WTC11 (cell line): Measurements from ENCODE around the gene CELF4.

ENCODE experiments used
- CTCF ChIP-seq: fragments of 200-600 bp; IDR thresholded peaks from 2 replicates; pipeline ENCODE4 v1.8.0; 2022; ENCODE audit warnings: antibody characterized with exemption
- NR2C2 ChIP-seq: sonication (generic); formaldehyde crosslinking; IDR thresholded peaks from 2 replicates; pipeline ENCODE4 v1.8.0; 2022; ENCODE audit warnings: mild to moderate bottlenecking, missing genetic modification reagents
- RELA ChIP-seq: sonication (generic); formaldehyde crosslinking; IDR thresholded peaks from 2 replicates; pipeline ENCODE4 v1.8.1; 2022; ENCODE audit warnings: missing genetic modification reagents, mild to moderate bottlenecking, borderline replicate concordance
- SP1 ChIP-seq: sonication (generic); formaldehyde crosslinking; conservative IDR thresholded peaks from 2 replicates; pipeline ENCODE4 v1.8.1; 2022; ENCODE audit warnings: missing genetic modification reagents
- ZSCAN18 ChIP-seq: fragments of 250-450 bp; sonication (Bioruptor Pico); IDR thresholded peaks from 2 replicates; pipeline ENCODE4 v2.1.2; 2022; ENCODE audit warnings: mild to moderate bottlenecking, moderate library complexity

GRCh38 chr18:37317486-37317885 lies 248.1 kb downstream of the CELF4 start:
- TF ChIP-seq CTCF (no peak), RELA (CRISPR knock-in tag) (no peak), NR2C2 (CRISPR knock-in tag) (no peak), ZSCAN18 (CRISPR knock-in tag) (no peak), SP1 (CRISPR knock-in tag) (no peak)
